SK-N-SH (cell line): ENCODE data around the gene TANGO6. TPM values are rescaled to one million over a fixed set of nuclear protein-coding genes. Genes with fewer than 3 reads are reported as not detected.

ENCODE experiments used
- CTCF ChIA-PET: fragments of 300-600, 350-600 bp; formaldehyde crosslinking; extraction: SDS; loops from one replicate; lab custom pipeline; 2021; lab: Yijun Ruan, JAX
- POLR2A ChIA-PET: fragments of 350-600 bp; sonication (Branson Sonifier 250); formaldehyde crosslinking; extraction: SDS; loops from one replicate; lab custom pipeline; 2020; ENCODE audit warnings: antibody characterized with exemption, inconsistent platforms; lab: Yijun Ruan, JAX
- DNase-seq: peaks from one replicate; pipeline ENCODE4 v3.0.0; 2012
- H2AFZ ChIP-seq: fragments of 200-600 bp; sonication (generic); 2 replicates; pipeline ENCODE4 v1.8.1; 2016; ENCODE audit warnings: antibody characterized with exemption, mild to moderate bottlenecking, low read depth
- H3F3A ChIP-seq: fragments of 200-600 bp; sonication (generic); replicated peaks from 2 replicates; pipeline ENCODE3; 2016; ENCODE audit warnings: antibody characterized with exemption, mild to moderate bottlenecking; ENCODE audit not compliant: insufficient read depth
- H3K27ac ChIP-seq, 2 experiments: fragments of 200-500 bp in 1 of 2; fragments of 200-600 bp in 1 of 2; sonication (Bioruptor generic) in 1 of 2; sonication (generic), shearing (Covaris generic) in 1 of 2; 2 replicates each; pipeline versions ENCODE4 v1.5.1 to v1.6.1; 2014 to 2016; ENCODE audit warnings: low read depth in 2 of 2, inconsistent platforms in 1 of 2, low read length in 1 of 2, mild to moderate bottlenecking in 1 of 2, mixed read lengths in 1 of 2
- H3K27me3 ChIP-seq: fragments of 200-600 bp; sonication (generic), shearing (Covaris generic); 2 replicates; pipeline ENCODE4 v1.6.1; 2016; ENCODE audit warnings: mixed run types; ENCODE audit not compliant: insufficient read depth
- H3K36me3 ChIP-seq, 2 experiments: fragments of 200-500 bp in 1 of 2; fragments of 200-600 bp in 1 of 2; sonication (Bioruptor generic) in 1 of 2; sonication (generic) in 1 of 2; replicated peaks in 1 of 2; 2 replicates each; pipeline versions ENCODE3 to v1.5.1; 2014 to 2016; ENCODE audit warnings: low read length in 1 of 2, mild to moderate bottlenecking in 1 of 2; ENCODE audit not compliant: insufficient read depth in 2 of 2, control insufficient read depth in 1 of 2
- H3K4me1 ChIP-seq, 2 experiments: fragments of 200-500 bp in 1 of 2; fragments of 200-600 bp in 1 of 2; sonication (Bioruptor generic) in 1 of 2; sonication (generic), shearing (Covaris generic) in 1 of 2; 2 replicates each; pipeline versions ENCODE4 v1.5.1 to v1.6.1; 2014 to 2016; ENCODE audit warnings: low read depth in 1 of 2, low read length in 1 of 2, mixed run types in 1 of 2; ENCODE audit not compliant: insufficient read depth in 2 of 2, control insufficient read depth in 1 of 2
- H3K4me2 ChIP-seq: fragments of 200-600 bp; sonication (generic), shearing (Covaris generic); 2 replicates; pipeline ENCODE4 v1.6.1; 2017; ENCODE audit warnings: mixed run types
- H3K4me3 ChIP-seq, 2 experiments: fragments of 200-500 bp in 1 of 2; fragments of 200-600 bp in 1 of 2; sonication (Bioruptor generic) in 1 of 2; sonication (generic), shearing (Covaris generic) in 1 of 2; 2 replicates each; pipeline versions ENCODE4 v1.5.1 to v1.8.1; 2014 to 2016; ENCODE audit warnings: low read depth in 2 of 2, inconsistent platforms in 1 of 2, low read length in 1 of 2, mild to moderate bottlenecking in 1 of 2, mixed read lengths in 1 of 2, moderate library complexity in 1 of 2
- H3K79me2 ChIP-seq: fragments of 200-600 bp; sonication (generic); 2 replicates; pipeline ENCODE4 v1.8.1; 2017; ENCODE audit warnings: mild to moderate bottlenecking; ENCODE audit not compliant: insufficient read depth
- H3K9ac ChIP-seq: fragments of 200-600 bp; sonication (generic); 2 replicates; pipeline ENCODE4 v1.6.1; 2017; ENCODE audit warnings: mixed run types
- H3K9me2 ChIP-seq: fragments of 200-600 bp; sonication (generic); 2 replicates; pipeline ENCODE4 v1.6.1; 2017; ENCODE audit warnings: mixed run types
- H3K9me3 ChIP-seq: fragments of 200-600 bp; sonication (generic); 2 replicates; pipeline ENCODE4 v1.6.1; 2017; ENCODE audit warnings: mixed run types, mild to moderate bottlenecking, moderate library complexity
- H4K20me1 ChIP-seq: fragments of 200-600 bp; sonication (generic); 2 replicates; pipeline ENCODE4 v1.6.1; 2017; ENCODE audit warnings: mild to moderate bottlenecking, mixed run types; ENCODE audit not compliant: insufficient read depth
- CHD2 ChIP-seq: fragments of 150-350 bp; IDR thresholded peaks from 2 replicates; pipeline ENCODE4 v1.6.1; 2018; ENCODE audit warnings: low read length; ENCODE audit not compliant: partially characterized antibody
- ELF1 ChIP-seq: IDR thresholded peaks from 2 replicates; pipeline ENCODE4 v1.4.0; 2012
- EZH2phosphoT487 ChIP-seq: fragments of 200-600 bp; sonication (generic); IDR thresholded peaks from 2 replicates; pipeline ENCODE4 v1.6.1; 2017; ENCODE audit warnings: low read depth, mixed run types, mild to moderate bottlenecking, antibody characterized with exemption, moderate library complexity, borderline replicate concordance
- FOXM1 ChIP-seq: IDR thresholded peaks from 2 replicates; pipeline ENCODE4 v1.4.0; 2012; ENCODE audit warnings: low read depth, mild to moderate bottlenecking
- JUND ChIP-seq: IDR thresholded peaks from 2 replicates; pipeline ENCODE4 v1.4.0; 2012
- MEF2A ChIP-seq: IDR thresholded peaks from 2 replicates; pipeline ENCODE4 v1.4.0; 2012; ENCODE audit warnings: low read depth, borderline replicate concordance
- MXI1 ChIP-seq: IDR thresholded peaks from 2 replicates; pipeline ENCODE4 v1.6.1; 2012; ENCODE audit warnings: mild to moderate bottlenecking, low read depth, low read length, improper control_type of control experiment
- NFIC ChIP-seq: IDR thresholded peaks from 2 replicates; pipeline ENCODE4 v1.4.0; 2012; ENCODE audit warnings: borderline replicate concordance
- NRF1 ChIP-seq: IDR thresholded peaks from 2 replicates; pipeline ENCODE4 v1.6.1; 2012; ENCODE audit warnings: low read depth, mild to moderate bottlenecking, low read length
- REST ChIP-seq: IDR thresholded peaks from 2 replicates; pipeline ENCODE4 v1.6.1; 2012; ENCODE audit warnings: mild to moderate bottlenecking, low read depth, low read length, moderate library complexity
- RFX5 ChIP-seq: IDR thresholded peaks from 2 replicates; pipeline ENCODE4 v1.6.1; 2012; ENCODE audit warnings: mild to moderate bottlenecking, improper control_type of control experiment, low read length
- SMC3 ChIP-seq: IDR thresholded peaks from 2 replicates; pipeline ENCODE4 v1.6.1; 2012; ENCODE audit warnings: low read depth, low read length, improper control_type of control experiment
- TAF1 ChIP-seq: IDR thresholded peaks from 2 replicates; pipeline ENCODE4 v1.6.1; 2012; ENCODE audit warnings: low read depth, mild to moderate bottlenecking, low read length, moderate library complexity, borderline replicate concordance
- TCF12 ChIP-seq: IDR thresholded peaks from 2 replicates; pipeline ENCODE4 v1.4.0; 2012
- USF2 ChIP-seq: fragments of 150-350 bp; IDR thresholded peaks from 2 replicates; pipeline ENCODE4 v1.6.1; 2017; ENCODE audit warnings: antibody characterized with exemption, low read length, low read depth, borderline replicate concordance
- whole genome bisulfite sequencing: methylation state at CpG from one replicate; pipeline ENCODE4 v1.1.6; 2017; ENCODE audit warnings: low lambda C conversion rate; 5-methylcytosine and 5-hydroxymethylcytosine counted together
- polyA plus RNA-seq, 3 experiments: library from polyadenylated mRNA; depleted of rRNA; stranded (reverse); fragments of >200 nt; gene quantifications; 2 replicates each; pipeline ENCODE4 v1.2.3, GENCODE V29; 2012
- TF ChIP-seq, protein P1 (sequence below): fragments of 150-350 bp; IDR thresholded peaks from 2 replicates; pipeline ENCODE4 v1.6.1; 2016; ENCODE audit warnings: mild to moderate bottlenecking, low read depth, low read length
- TF ChIP-seq, protein P2 (sequence below): fragments of 200-600 bp; sonication (generic); IDR thresholded peaks from 2 replicates; pipeline ENCODE4 v1.6.1; 2017; ENCODE audit warnings: antibody characterized with exemption, mild to moderate bottlenecking, moderate library complexity
- TF ChIP-seq, protein P3 (sequence below): IDR thresholded peaks from 2 replicates; pipeline ENCODE4 v1.4.0; 2012; ENCODE audit warnings: low read depth, borderline replicate concordance
- TF ChIP-seq, protein P4 (sequence below): IDR thresholded peaks from 2 replicates; pipeline ENCODE4 v1.4.0; 2012; ENCODE audit warnings: low read depth

The TANGO6 gene
- polyA plus RNA-seq, 1 of the 3 experiments (the other 2 are of a cell fraction): 5.5 TPM

DNA sequence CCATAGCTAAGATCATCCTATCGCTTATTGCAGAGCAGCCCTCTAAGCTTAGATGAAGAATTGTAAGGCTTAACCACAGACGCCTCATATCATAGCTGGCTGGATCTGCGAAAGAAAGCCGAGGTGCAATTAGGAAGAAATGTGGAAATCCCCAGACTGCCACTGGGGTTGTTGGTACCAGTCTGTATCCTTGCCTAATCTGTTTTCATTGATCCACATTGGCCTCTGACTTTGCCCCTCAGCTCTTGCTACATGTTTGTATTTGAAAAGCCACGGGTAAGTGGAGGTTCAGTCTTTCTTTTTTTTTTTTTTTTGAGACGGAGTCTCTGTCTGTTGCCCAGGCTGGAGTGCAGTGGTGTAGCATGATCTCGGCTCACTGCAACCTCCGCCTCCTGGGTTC, 48.9 kb downstream of the TANGO6 start (continued):
- TF ChIP-seq USF2 (no peak), FOXM1 (no peak), CHD2 (no peak), NFIC (no peak)
- TF ChIP-seq, protein P1, sequence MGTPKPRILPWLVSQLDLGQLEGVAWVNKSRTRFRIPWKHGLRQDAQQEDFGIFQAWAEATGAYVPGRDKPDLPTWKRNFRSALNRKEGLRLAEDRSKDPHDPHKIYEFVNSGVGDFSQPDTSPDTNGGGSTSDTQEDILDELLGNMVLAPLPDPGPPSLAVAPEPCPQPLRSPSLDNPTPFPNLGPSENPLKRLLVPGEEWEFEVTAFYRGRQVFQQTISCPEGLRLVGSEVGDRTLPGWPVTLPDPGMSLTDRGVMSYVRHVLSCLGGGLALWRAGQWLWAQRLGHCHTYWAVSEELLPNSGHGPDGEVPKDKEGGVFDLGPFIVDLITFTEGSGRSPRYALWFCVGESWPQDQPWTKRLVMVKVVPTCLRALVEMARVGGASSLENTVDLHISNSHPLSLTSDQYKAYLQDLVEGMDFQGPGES: no peak

DNA sequence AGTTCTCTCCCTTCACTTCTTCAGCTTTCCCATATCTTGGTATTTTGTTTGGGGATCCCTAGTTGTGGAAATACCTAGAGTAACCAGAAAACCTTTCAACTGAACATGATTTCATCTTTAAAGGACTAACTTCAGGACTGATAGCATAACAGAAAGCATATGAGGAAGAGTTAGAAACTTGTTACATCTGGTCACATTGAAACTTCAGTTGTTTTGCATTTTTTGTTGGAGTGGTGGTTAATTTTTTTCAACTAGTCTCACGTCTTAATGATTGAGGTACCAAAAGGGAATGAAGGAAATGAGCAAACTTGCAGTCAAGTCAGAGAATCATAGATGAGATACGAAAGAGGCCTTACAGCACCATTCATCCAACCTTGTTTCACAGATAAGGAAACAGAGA, 49.6 kb downstream of the TANGO6 start:
- Histone ChIP-seq H3K4me3 (no peak overlapping the region), H3K9me3 (no peaks in the 10 kb centered on the region), H2AFZ (no peak overlapping the region), H4K20me1 (no peaks in the 10 kb centered on the region), H3K27ac (no peak overlapping the region), H3K4me1 (no peaks in the 10 kb centered on the region), H3K79me2 (no peaks in the 10 kb centered on the region), H3K9ac (no peak overlapping the region)
- 94% methylated on average over 2 of the region's 2 CpGs for WGBS
- no peak for DNase-seq
- CTCF ChIA-PET: no interaction called here
- TF ChIP-seq MEF2A: no peak
- TF ChIP-seq, protein P1: no peak
- no peak for TF ChIP-seq TAF1
- TF ChIP-seq, protein P2, sequence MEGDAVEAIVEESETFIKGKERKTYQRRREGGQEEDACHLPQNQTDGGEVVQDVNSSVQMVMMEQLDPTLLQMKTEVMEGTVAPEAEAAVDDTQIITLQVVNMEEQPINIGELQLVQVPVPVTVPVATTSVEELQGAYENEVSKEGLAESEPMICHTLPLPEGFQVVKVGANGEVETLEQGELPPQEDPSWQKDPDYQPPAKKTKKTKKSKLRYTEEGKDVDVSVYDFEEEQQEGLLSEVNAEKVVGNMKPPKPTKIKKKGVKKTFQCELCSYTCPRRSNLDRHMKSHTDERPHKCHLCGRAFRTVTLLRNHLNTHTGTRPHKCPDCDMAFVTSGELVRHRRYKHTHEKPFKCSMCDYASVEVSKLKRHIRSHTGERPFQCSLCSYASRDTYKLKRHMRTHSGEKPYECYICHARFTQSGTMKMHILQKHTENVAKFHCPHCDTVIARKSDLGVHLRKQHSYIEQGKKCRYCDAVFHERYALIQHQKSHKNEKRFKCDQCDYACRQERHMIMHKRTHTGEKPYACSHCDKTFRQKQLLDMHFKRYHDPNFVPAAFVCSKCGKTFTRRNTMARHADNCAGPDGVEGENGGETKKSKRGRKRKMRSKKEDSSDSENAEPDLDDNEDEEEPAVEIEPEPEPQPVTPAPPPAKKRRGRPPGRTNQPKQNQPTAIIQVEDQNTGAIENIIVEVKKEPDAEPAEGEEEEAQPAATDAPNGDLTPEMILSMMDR: no peak
- TF ChIP-seq EZH2phosphoT487: no peak
- no peak for TF ChIP-seq JUND
- TF ChIP-seq RFX5: no peak
- TF ChIP-seq ELF1: no peak
- TF ChIP-seq SMC3: no peak
- no peak for TF ChIP-seq TCF12
- no peak for TF ChIP-seq NRF1
- TF ChIP-seq REST: no peak
- TF ChIP-seq FOXM1: no peak
- TF ChIP-seq, protein P3, sequence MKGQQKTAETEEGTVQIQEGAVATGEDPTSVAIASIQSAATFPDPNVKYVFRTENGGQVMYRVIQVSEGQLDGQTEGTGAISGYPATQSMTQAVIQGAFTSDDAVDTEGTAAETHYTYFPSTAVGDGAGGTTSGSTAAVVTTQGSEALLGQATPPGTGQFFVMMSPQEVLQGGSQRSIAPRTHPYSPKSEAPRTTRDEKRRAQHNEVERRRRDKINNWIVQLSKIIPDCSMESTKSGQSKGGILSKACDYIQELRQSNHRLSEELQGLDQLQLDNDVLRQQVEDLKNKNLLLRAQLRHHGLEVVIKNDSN: no peak
- TF ChIP-seq, protein P4, sequence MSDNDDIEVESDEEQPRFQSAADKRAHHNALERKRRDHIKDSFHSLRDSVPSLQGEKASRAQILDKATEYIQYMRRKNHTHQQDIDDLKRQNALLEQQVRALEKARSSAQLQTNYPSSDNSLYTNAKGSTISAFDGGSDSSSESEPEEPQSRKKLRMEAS: no peak
- no peak for TF ChIP-seq MXI1
- TF ChIP-seq, all 33 proteins: peak for 0
- H3K9me2 ChIP-seq: no peaks in the 10 kb centered on the region
- no peak overlapping the region for H3K4me2 ChIP-seq
- no peaks in the 10 kb centered on the region for H3F3A ChIP-seq
- H3K36me3 ChIP-seq: peaks cover 0 to 7% of the 10 kb centered on the region in 2 experiments
- POLR2A ChIA-PET: no interaction called here
- H3K27me3 ChIP-seq: no peaks in the 10 kb centered on the region
